Measurements from ENCODE around the gene LTBR. TPM values are rescaled to one million over a fixed set of nuclear protein-coding genes. Genes with fewer than 3 reads are reported as not detected.

The LTBR gene
- total RNA-seq, 1 donor from 2014 or later: not detected

- no peak overlapping the region for H3K4me2 ChIP-seq
- H3K27me3 ChIP-seq: no peaks in the 10 kb centered on the region
- H2AFZ ChIP-seq (replicated peaks): no peak overlapping the region
- no peaks in the 10 kb centered on the region for H4K20me1 ChIP-seq (ENCODE audit: low read depth)
- Mint-ChIP-seq H3K27me3 (ENCODE audit: insufficient read depth, low read depth) (peaks cover 2% of the 10 kb centered on the region), H3K27ac (peak overlapping the region; percentile 46), H3K4me3 (no peak overlapping the region), H3K9me3 (no peaks in the 10 kb centered on the region), H3K4me1 (peaks cover 13% of the 10 kb centered on the region), H3K36me3 (no peaks in the 10 kb centered on the region)
- no peak for TF ChIP-seq EZH2phosphoT487 (IDR thresholded peaks at IDR 0.05)
- peak; percentile 90 for TF ChIP-seq CTCF (IDR thresholded peaks at IDR 0.05)
- no peak for TF ChIP-seq EZH2 (IDR thresholded peaks at IDR 0.05)
- no peaks in the 10 kb centered on the region for H3K79me2 ChIP-seq (ENCODE audit: low read depth)
- no peak overlapping the region for H3K4me3 ChIP-seq
- H3K4me1 ChIP-seq: no peaks in the 10 kb centered on the region
- H3K36me3 ChIP-seq: no peaks in the 10 kb centered on the region
- H3F3A ChIP-seq (ENCODE audit: low read depth): no peaks in the 10 kb centered on the region
- DNase-seq (ENCODE audit: low spot score): peak; percentile 94
- H3K27ac ChIP-seq: no peak overlapping the region
- H3K9ac ChIP-seq: no peak overlapping the region
- H3K9me3 ChIP-seq (ENCODE audit: low read depth): no peaks in the 10 kb centered on the region
These were observed 39.5 kb downstream of the LTBR start for GRCh38 chr12:6423267-6424007.

DNA sequence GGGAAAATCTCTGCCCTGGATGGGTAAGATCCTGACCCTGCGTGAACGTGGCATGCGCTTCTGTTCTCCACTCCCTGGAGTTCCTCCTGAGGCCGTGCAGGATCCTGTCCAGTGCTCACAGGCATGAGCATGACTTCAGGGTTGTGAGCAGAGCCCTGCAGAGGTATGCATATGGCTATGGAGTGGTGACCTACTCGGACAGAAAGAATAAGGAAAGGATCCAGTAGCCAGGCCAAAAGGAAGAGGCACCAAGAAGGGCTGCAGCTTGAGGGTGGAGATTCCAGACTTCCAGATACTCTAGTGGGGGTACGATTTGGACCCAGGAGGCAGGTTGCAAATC is 40.0 kb downstream of the LTBR start:
- Mint-ChIP-seq H3K27ac (peak overlapping the region; percentile 46), H3K36me3 (no peaks in the 10 kb centered on the region), H3K27me3 (ENCODE audit: insufficient read depth, low read depth) (no peaks in the 10 kb centered on the region), H3K9me3 (no peaks in the 10 kb centered on the region), H3K4me1 (peaks cover 13% of the 10 kb centered on the region), H3K4me3 (no peak overlapping the region)
- no peak overlapping the region for H3K4me2 ChIP-seq
- no peak for DNase-seq (ENCODE audit: low spot score)
- no peak overlapping the region for H3K4me3 ChIP-seq
- TF ChIP-seq CTCF (IDR thresholded peaks at IDR 0.05) (no peak), EZH2 (IDR thresholded peaks at IDR 0.05) (no peak), EZH2phosphoT487 (IDR thresholded peaks at IDR 0.05) (no peak)
- H3K9ac ChIP-seq: no peak overlapping the region
- no peaks in the 10 kb centered on the region for H3K79me2 ChIP-seq (ENCODE audit: low read depth)
- no peaks in the 10 kb centered on the region for H3K4me1 ChIP-seq
- no peaks in the 10 kb centered on the region for H4K20me1 ChIP-seq (ENCODE audit: low read depth)
- no peaks in the 10 kb centered on the region for H3K9me3 ChIP-seq (ENCODE audit: low read depth)
- H2AFZ ChIP-seq (replicated peaks): no peak overlapping the region
- H3K36me3 ChIP-seq: no peaks in the 10 kb centered on the region
- H3F3A ChIP-seq (ENCODE audit: low read depth): no peaks in the 10 kb centered on the region
- no peak overlapping the region for H3K27ac ChIP-seq
- H3K27me3 ChIP-seq: no peaks in the 10 kb centered on the region

GRCh38 chr12:6424866-6425265 is 40.9 kb downstream of the LTBR start:
- Histone ChIP-seq H2AFZ (replicated peaks) (no peak overlapping the region), H3K9ac (no peak overlapping the region), H4K20me1 (ENCODE audit: low read depth) (no peaks in the 10 kb centered on the region), H3K27ac (no peak overlapping the region), H3K36me3 (no peaks in the 10 kb centered on the region), H3K4me2 (no peak overlapping the region), H3K27me3 (no peaks in the 10 kb centered on the region), H3K79me2 (ENCODE audit: low read depth) (no peaks in the 10 kb centered on the region), H3K4me3 (no peak overlapping the region), H3K9me3 (ENCODE audit: low read depth) (no peaks in the 10 kb centered on the region), H3F3A (ENCODE audit: low read depth) (no peaks in the 10 kb centered on the region), H3K4me1 (no peaks in the 10 kb centered on the region)
- no peaks in the 10 kb centered on the region for H3K36me3 Mint-ChIP-seq
- no peaks in the 10 kb centered on the region for H3K9me3 Mint-ChIP-seq
- DNase-seq (ENCODE audit: low spot score): no peak
- H3K27ac Mint-ChIP-seq: no peak overlapping the region
- TF ChIP-seq EZH2 (IDR thresholded peaks at IDR 0.05): no peak
- no peak for TF ChIP-seq CTCF (IDR thresholded peaks at IDR 0.05)
- no peak for TF ChIP-seq EZH2phosphoT487 (IDR thresholded peaks at IDR 0.05)
- peaks cover 13% of the 10 kb centered on the region for H3K4me1 Mint-ChIP-seq
- no peak overlapping the region for H3K4me3 Mint-ChIP-seq
- no peaks in the 10 kb centered on the region for H3K27me3 Mint-ChIP-seq (ENCODE audit: insufficient read depth, low read depth)

Measured in neural progenitor cell (in vitro differentiated cells).